GM10266 (cell line): ENCODE data around the gene SCTR.

Experiments
- DNase-seq: peaks from one replicate; pipeline ENCODE4 v3.0.0; 2012; ENCODE audit errors: extremely low spot score
- CTCF ChIP-seq: IDR thresholded peaks from 2 replicates; pipeline ENCODE4 v1.5.1; 2012; ENCODE audit warnings: mild to moderate bottlenecking, low read depth; ENCODE audit not compliant: control insufficient read depth, insufficient read depth; ENCODE audit errors: missing control alignments

SCTR gene

GRCh38 chr2:119483395-119483753 lies 40.9 kb downstream of the SCTR start:
- no peak for DNase-seq
- TF ChIP-seq CTCF: no peak

- no peak for TF ChIP-seq CTCF
- no peak for DNase-seq
Measured at GRCh38 chr2:119482481-119483394, 41.5 kb downstream of the SCTR start.

DNA sequence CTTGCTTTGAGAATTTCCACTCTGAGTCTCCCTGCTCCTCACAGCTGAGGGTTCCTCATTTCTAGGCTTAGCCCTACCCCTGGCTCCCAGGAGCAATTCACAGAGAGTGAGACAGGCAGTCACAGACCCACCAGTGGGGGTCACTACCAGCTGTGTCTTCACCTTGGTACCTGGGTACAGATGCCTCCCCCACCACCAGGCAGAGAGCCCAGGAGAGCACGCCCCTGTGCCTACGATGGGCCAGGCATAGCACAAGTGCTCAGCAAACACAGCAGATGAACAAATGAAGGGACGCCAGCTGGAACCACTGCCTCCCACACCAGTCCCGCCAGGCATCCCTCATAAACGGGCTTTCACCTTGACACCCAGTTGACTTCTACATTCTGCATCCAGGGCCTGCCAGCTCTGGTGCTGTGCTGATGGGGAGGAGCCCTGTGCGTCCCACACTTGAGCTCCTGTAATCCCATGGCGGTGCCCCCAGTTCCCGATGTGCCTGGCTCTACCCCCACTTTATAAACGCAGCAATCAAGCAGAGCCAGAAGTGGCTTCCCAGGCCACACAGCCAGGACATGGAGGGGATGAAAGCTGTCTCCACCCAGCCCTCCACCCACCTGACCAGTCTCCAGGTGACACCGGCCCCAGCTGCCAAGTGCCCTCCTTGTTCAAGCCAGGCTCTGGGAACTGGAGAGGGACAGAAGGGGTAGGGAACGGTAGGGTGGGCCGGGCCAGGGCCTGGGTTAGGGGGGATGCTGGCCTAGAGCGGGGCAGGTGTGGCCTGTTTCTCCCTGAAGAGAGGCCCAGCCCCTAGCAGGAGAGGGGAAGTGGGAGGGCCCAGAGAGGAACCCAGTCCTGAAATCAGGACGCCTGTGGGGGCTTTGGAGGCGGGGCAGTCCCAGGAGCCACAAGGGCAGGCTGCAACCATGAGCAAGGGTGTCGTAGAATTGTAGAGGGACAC lies 42.5 kb downstream of the SCTR start:
- TF ChIP-seq CTCF: no peak
- no peak for DNase-seq

DNA sequence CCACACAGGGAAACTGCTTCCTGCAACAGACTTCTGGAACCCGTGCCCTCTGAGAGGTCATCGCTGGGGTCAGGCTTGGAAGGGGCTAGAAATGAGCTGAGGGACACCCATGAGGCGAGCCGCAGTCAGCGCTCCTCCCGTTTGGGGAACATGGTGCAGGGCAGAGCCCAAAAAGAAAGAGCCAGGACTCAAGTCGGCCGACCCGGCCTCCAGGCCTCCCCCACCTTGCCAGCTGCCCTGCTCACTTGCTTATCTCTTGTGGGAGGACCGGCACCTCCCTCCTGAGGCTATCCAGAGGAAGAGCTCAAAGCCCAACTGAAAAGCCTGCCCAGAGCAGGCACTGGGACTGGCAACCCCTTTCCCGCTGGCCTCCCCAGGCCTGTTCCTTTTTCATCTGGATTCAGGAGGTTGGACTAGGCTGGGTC lies 43.6 kb downstream of the SCTR start:
- DNase-seq: no peak
- TF ChIP-seq CTCF: no peak

- DNase-seq: no peak
Measured at GRCh38 chr2:119480184-119480583, 44.1 kb downstream of the SCTR start.

DNA sequence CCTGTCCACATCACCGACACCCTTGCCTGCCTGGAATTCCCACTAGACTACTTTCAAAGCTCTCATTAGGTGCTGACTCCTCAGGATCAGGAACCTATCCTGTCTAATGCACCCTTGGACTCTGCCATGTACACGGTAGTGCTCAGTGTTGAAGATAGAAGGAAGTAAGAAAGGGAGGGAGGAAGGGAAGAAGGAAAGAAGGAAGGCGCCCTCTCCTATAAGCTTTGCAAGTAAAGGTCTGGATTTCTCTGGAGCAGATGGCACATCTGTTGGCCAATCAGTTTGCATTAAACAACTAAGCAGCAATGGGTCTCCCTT lies 45.3 kb downstream of the SCTR start:
- TF ChIP-seq CTCF: no peak
- DNase-seq: no peak

More at GRCh38 chr2:119480184-119480583, 44.1 kb downstream of the SCTR start:
- no peak for TF ChIP-seq CTCF
